GM23338 (cell line): ENCODE data around the gene ESPL1. TPM values are rescaled to one million over a fixed set of nuclear protein-coding genes. Genes with fewer than 3 reads are reported as not detected.

Source experiments
- ATAC-seq: fragments of 200-7000 bp; cut with Tn5 transposase; 3 replicates; pipeline ENCODE4 v1.9.1; 2020
- DNase-seq: peaks from one replicate; pipeline ENCODE4 v3.0.0-alpha.2; 2015; ENCODE audit warnings: low spot score
- H2AFZ ChIP-seq: fragments of 200-600 bp; sonication (generic); 2 replicates; pipeline ENCODE4 v1.8.0; 2016; ENCODE audit warnings: antibody characterized with exemption, mild to moderate bottlenecking, moderate library complexity
- H3F3A ChIP-seq: fragments of 200-600 bp; sonication (generic); replicated peaks from 2 replicates; pipeline ENCODE4 v1.8.0; 2017; ENCODE audit warnings: antibody characterized with exemption, mixed run types, low read depth
- H3K27ac ChIP-seq: fragments of 200-600 bp; sonication (generic); 2 replicates; pipeline ENCODE4 v1.6.1; 2016; ENCODE audit warnings: low read depth
- H3K27me3 ChIP-seq: fragments of 200-600 bp; sonication (generic); 2 replicates; pipeline ENCODE4 v1.8.0; 2016; ENCODE audit warnings: mild to moderate bottlenecking, mixed run types, moderate library complexity; ENCODE audit not compliant: insufficient read depth
- H3K36me3 ChIP-seq: fragments of 200-600 bp; sonication (generic); 2 replicates; pipeline ENCODE4 v1.8.0; 2016; ENCODE audit warnings: mild to moderate bottlenecking; ENCODE audit not compliant: insufficient read depth
- H3K4me1 ChIP-seq: fragments of 200-600 bp; sonication (generic); 2 replicates; pipeline ENCODE4 v1.8.0; 2016; ENCODE audit warnings: mild to moderate bottlenecking, moderate library complexity; ENCODE audit not compliant: insufficient read depth
- H3K4me2 ChIP-seq: fragments of 200-600 bp; sonication (generic); 2 replicates; pipeline ENCODE4 v1.7.1; 2017; ENCODE audit warnings: mixed run types
- H3K4me3 ChIP-seq: fragments of 200-600 bp; sonication (generic); 2 replicates; pipeline ENCODE4 v1.6.1; 2016; ENCODE audit warnings: mixed run types
- H3K79me2 ChIP-seq: fragments of 200-600 bp; sonication (generic); replicated peaks from 2 replicates; pipeline ENCODE4 v1.8.0; 2017; ENCODE audit warnings: mild to moderate bottlenecking; ENCODE audit not compliant: insufficient read depth
- H3K9me2 ChIP-seq: fragments of 200-600 bp; sonication (generic); 2 replicates; pipeline ENCODE4 v1.8.0; 2017; ENCODE audit not compliant: insufficient read depth
- H4K20me1 ChIP-seq: fragments of 200-600 bp; sonication (generic); replicated peaks from 2 replicates; pipeline ENCODE4 v1.8.0; 2017; ENCODE audit warnings: mild to moderate bottlenecking; ENCODE audit not compliant: insufficient read depth
- H3K27ac Mint-ChIP-seq: 2 replicates; pipeline ENCODE4 v1.8.0; 2020; ENCODE audit warnings: inconsistent platforms, mild to moderate bottlenecking, moderate library complexity, mixed read lengths
- H3K27me3 Mint-ChIP-seq: 3 replicates; pipeline ENCODE4 v1.8.0; 2022; ENCODE audit warnings: low read depth, mild to moderate bottlenecking, moderate library complexity, mixed read lengths, inconsistent platforms; ENCODE audit not compliant: insufficient read depth, poor library complexity
- H3K36me3 Mint-ChIP-seq: 3 replicates; pipeline ENCODE4 v1.8.0; 2021; ENCODE audit warnings: low read depth, mild to moderate bottlenecking, inconsistent platforms, moderate library complexity, mixed read lengths
- H3K4me1 Mint-ChIP-seq: 3 replicates; pipeline ENCODE4 v1.8.0; 2020; ENCODE audit warnings: mild to moderate bottlenecking, inconsistent platforms, mixed read lengths
- H3K4me3 Mint-ChIP-seq: 3 replicates; pipeline ENCODE4 v1.8.0; 2021; ENCODE audit warnings: moderate library complexity, mild to moderate bottlenecking, inconsistent platforms, mixed read lengths
- H3K9me3 Mint-ChIP-seq: 3 replicates; pipeline ENCODE4 v1.8.0; 2020; ENCODE audit warnings: moderate library complexity, mild to moderate bottlenecking, inconsistent platforms, mixed read lengths
- CTCF ChIP-seq, 2 experiments: fragments of 200-600 bp in 1 of 2; sonication (generic) in 1 of 2; conservative IDR thresholded peaks; 2 replicates each; pipeline versions ENCODE4 v1.5.1 to v1.6.1; 2016 to 2017; ENCODE audit warnings: antibody characterized with exemption in 2 of 2, low read depth in 2 of 2, mild to moderate bottlenecking in 2 of 2, moderate library complexity in 1 of 2
- EZH2 ChIP-seq: fragments of 200-600 bp; sonication (generic); IDR thresholded peaks from one replicate; pipeline ENCODE4 v1.8.0; 2017; ENCODE audit warnings: antibody characterized with exemption, mild to moderate bottlenecking, low read depth; ENCODE audit not compliant: unreplicated experiment
- JUNB ChIP-seq: IDR thresholded peaks from one replicate; pipeline ENCODE4 v1.6.1; 2016; ENCODE audit warnings: antibody characterized with exemption; ENCODE audit not compliant: unreplicated experiment
- ZNF331 ChIP-seq: fragments of 250-450 bp; sonication (Bioruptor Pico); IDR thresholded peaks from 2 replicates; pipeline ENCODE4 v1.5.0; 2020; ENCODE audit warnings: low read depth, mild to moderate bottlenecking, moderate library complexity
- ZNF462 ChIP-seq: fragments of 250-450 bp; sonication (Bioruptor Pico); IDR thresholded peaks from 2 replicates; pipeline ENCODE4 v1.5.0; 2020; ENCODE audit warnings: mild to moderate bottlenecking, moderate library complexity
- polyA plus RNA-seq: library from polyadenylated mRNA; unstranded; fragments of >200 nt; fragmentation: Nextera tagmentation; extraction: Ambion mirVana; gene quantifications from 2 replicates; pipeline ENCODE4 v1.2.1, GENCODE V29; 2016
- total RNA-seq: library from RNA; depleted of rRNA; stranded (reverse); fragments of >200 nt; shearing (Covaris generic); gene quantifications from 2 replicates; pipeline ENCODE4 v1.2.3, GENCODE V29; 2014

Gene ESPL1
- total and polyA plus RNA-seq, 2 experiments from 2014 or later: 13.2 to 56.5 TPM

- TF ChIP-seq ZNF462 (CRISPR knock-in tag): no peak
These were observed 65.2 kb downstream of the ESPL1 start (continued) for GRCh38 chr12:53333289-53333688.

- Histone ChIP-seq H3K4me1 (peaks cover 23% of the 10 kb centered on the region), H2AFZ (no peak overlapping the region), H3F3A (no peaks in the 10 kb centered on the region), H3K4me2 (no peak overlapping the region), H3K4me3 (no peak overlapping the region), H4K20me1 (no peaks in the 10 kb centered on the region), H3K79me2 (no peaks in the 10 kb centered on the region), H3K27ac (no peak overlapping the region), H3K9me2 (no peaks in the 10 kb centered on the region), H3K36me3 (no peaks in the 10 kb centered on the region), H3K27me3 (peaks cover 43% of the 10 kb centered on the region)
- DNase-seq (no peak), ATAC-seq (no peak)
- Mint-ChIP-seq H3K27me3 (peaks cover 22% of the 10 kb centered on the region), H3K27ac (no peak overlapping the region), H3K4me1 (peaks cover 26% of the 10 kb centered on the region), H3K9me3 (no peaks in the 10 kb centered on the region; the same call in 2 of the 3 replicates), H3K36me3 (no peaks in the 10 kb centered on the region), H3K4me3 (no peak overlapping the region)
- TF ChIP-seq JUNB: no peak
- no peak for TF ChIP-seq ZNF331 (CRISPR knock-in tag)
- TF ChIP-seq CTCF (conservative IDR thresholded peaks at IDR 0.05; ENCODE audit: low read depth in 2 of 2): no peak
- no peak for TF ChIP-seq EZH2
- no peak for TF ChIP-seq ZNF462 (CRISPR knock-in tag)
These were observed 65.7 kb downstream of the ESPL1 start for GRCh38 chr12:53333845-53334244.
